Erythroblast (primary cell): ENCODE results near the gene KHDC1L.

ENCODE experiments used
- GATA1 ChIP-seq: IDR thresholded peaks from 2 replicates; pipeline ENCODE4 v1.6.1; 2011; ENCODE audit warnings: low read depth, mild to moderate bottlenecking, control low read depth, low read length, moderate library complexity
- POLR2A ChIP-seq: IDR thresholded peaks from 2 replicates; pipeline ENCODE4 v1.6.1; 2011; ENCODE audit warnings: mild to moderate bottlenecking, low read length

DNA sequence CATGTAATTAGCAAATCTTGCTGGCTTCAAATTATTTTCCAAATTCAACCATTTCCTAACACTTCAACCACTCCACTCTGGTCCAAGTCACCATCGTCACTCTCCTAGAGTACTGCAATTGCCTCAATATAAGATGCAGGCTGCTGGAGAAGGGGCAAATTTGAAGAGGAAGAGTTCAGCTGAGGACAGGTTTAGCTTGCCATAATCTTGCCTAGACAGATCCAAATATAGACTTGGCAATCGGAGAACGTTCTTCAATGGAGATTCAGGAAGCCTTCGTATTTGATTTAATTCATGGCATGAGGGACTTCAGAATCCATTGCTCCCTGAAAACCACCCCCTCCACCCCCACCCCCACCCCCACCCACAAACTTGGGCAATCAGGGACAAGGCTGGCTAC is 15.4 kb upstream of the KHDC1L start:
- TF ChIP-seq POLR2A (no peak), GATA1 (no peak)
